ENCODE data around the gene LELP1. TPM values are rescaled to one million over a fixed set of nuclear protein-coding genes. Genes with fewer than 3 reads are reported as not detected.

Gene LELP1
- total and polyA plus RNA-seq, 2 of the 8 experiments (the other 6 are each of a cell fraction or from before 2014, with no cell fraction given) = not detected

GRCh38 chr1:153220606-153221303, 17.5 kb downstream of the LELP1 start (continued):
- TF ChIP-seq RNF2 (IDR thresholded peaks at IDR 0.05; ENCODE audit: borderline replicate concordance, low read depth, low read length, missing control alignments, poor library complexity, severe bottlenecking) (no peak), EZH2 (IDR thresholded peaks at IDR 0.05; ENCODE audit: low read depth, low read length, severe bottlenecking) (no peak), SUZ12 (IDR thresholded peaks at IDR 0.05; ENCODE audit: low read length) (no peak), SIRT6 (IDR thresholded peaks at IDR 0.05; ENCODE audit: low read length) (no peak)

Data from H1 (cell line).